Measurements from ENCODE around the gene GABRB2.

DNA sequence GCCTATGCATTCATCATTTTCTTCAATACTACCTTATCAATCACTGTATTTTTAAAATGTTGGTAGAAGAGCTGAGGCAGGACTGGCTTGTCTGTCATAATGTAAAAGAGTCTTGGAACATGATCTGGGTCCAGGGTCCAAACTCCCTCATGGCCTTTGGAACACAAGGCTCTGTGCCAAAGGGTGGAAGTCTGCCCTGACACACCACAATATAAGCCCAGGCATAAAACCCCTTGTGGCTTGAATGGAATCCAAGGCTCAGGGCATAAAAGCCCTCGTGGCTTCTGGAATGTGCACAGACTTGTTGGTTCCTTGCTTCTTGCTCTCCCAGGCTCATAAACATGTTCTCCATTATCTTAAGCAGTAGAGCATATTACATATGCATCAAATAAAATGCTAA, 48.0 kb downstream of the GABRB2 start:
- TF ChIP-seq TAF1 (IDR thresholded peaks at IDR 0.05; ENCODE audit: borderline replicate concordance, insufficient read depth, low read length), result no peak
- TF ChIP-seq, protein P1, sequence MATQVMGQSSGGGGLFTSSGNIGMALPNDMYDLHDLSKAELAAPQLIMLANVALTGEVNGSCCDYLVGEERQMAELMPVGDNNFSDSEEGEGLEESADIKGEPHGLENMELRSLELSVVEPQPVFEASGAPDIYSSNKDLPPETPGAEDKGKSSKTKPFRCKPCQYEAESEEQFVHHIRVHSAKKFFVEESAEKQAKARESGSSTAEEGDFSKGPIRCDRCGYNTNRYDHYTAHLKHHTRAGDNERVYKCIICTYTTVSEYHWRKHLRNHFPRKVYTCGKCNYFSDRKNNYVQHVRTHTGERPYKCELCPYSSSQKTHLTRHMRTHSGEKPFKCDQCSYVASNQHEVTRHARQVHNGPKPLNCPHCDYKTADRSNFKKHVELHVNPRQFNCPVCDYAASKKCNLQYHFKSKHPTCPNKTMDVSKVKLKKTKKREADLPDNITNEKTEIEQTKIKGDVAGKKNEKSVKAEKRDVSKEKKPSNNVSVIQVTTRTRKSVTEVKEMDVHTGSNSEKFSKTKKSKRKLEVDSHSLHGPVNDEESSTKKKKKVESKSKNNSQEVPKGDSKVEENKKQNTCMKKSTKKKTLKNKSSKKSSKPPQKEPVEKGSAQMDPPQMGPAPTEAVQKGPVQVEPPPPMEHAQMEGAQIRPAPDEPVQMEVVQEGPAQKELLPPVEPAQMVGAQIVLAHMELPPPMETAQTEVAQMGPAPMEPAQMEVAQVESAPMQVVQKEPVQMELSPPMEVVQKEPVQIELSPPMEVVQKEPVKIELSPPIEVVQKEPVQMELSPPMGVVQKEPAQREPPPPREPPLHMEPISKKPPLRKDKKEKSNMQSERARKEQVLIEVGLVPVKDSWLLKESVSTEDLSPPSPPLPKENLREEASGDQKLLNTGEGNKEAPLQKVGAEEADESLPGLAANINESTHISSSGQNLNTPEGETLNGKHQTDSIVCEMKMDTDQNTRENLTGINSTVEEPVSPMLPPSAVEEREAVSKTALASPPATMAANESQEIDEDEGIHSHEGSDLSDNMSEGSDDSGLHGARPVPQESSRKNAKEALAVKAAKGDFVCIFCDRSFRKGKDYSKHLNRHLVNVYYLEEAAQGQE (IDR thresholded peaks at IDR 0.05; ENCODE audit: insufficient read depth in 1 of 2, low read depth in 2 of 2, low read length in 2 of 2), result no peak
- no peak for TF ChIP-seq POLR2AphosphoS5 (IDR thresholded peaks at IDR 0.05; ENCODE audit: low read depth, low read length)

All from PFSK-1 (cell line).